H1 (cell line): ENCODE data around the gene PLCB4. TPM values are rescaled to one million over a fixed set of nuclear protein-coding genes. Genes with fewer than 3 reads are reported as not detected.

Experiments used
- CTCF ChIA-PET: fragments of 300-600 bp; sonication (Branson Sonifier 250); formaldehyde crosslinking; loops from one replicate; lab custom pipeline; 2021; ENCODE audit not compliant: partially characterized antibody; lab: Charles Lee
- POLR2A ChIA-PET: fragments of 300-600 bp; sonication (Branson Sonifier 250); formaldehyde crosslinking; loops from one replicate; lab custom pipeline; 2021; ENCODE audit warnings: inconsistent platforms; ENCODE audit not compliant: partially characterized antibody; lab: Charles Lee
- DNase-seq, 2 experiments: peaks; one replicate each; pipeline versions ENCODE4 v3.0.0 to v3.0.0-alpha.2; 2010 to 2022; ENCODE audit warnings: low spot score in 2 of 2, low read depth in 1 of 2, mixed read lengths in 1 of 2
- FAIRE-seq: peaks from 2 replicates; lab custom pipeline; 2011; peaks lifted over from hg19 to GRCh38; lab: Jason Lieb, UNC
- H2AFZ ChIP-seq: 2 replicates; pipeline ENCODE4 v1.8.1; 2012; ENCODE audit warnings: low read length, inconsistent platforms
- H2AK5ac ChIP-seq: 2 replicates; pipeline ENCODE4 v1.6.1; 2013; ENCODE audit warnings: low read depth, low read length
- H2BK120ac ChIP-seq: replicated peaks from 2 replicates; pipeline ENCODE3; 2013; ENCODE audit warnings: low read depth, low read length, inconsistent platforms
- H2BK12ac ChIP-seq: 2 replicates; pipeline ENCODE4 v1.6.1; 2013; ENCODE audit warnings: low read depth, low read length
- H2BK15ac ChIP-seq: 2 replicates; pipeline ENCODE4 v1.6.1; 2013; ENCODE audit warnings: low read length
- H2BK20ac ChIP-seq: 2 replicates; pipeline ENCODE4 v1.6.1; 2013; ENCODE audit warnings: low read length
- H2BK5ac ChIP-seq: 2 replicates; pipeline ENCODE4 v1.6.1; 2013; ENCODE audit warnings: low read depth, low read length
- H3K14ac ChIP-seq: 2 replicates; pipeline ENCODE4 v1.6.1; 2013; ENCODE audit warnings: inconsistent platforms; ENCODE audit not compliant: insufficient read length
- H3K18ac ChIP-seq: 2 replicates; pipeline ENCODE4 v1.6.1; 2013; ENCODE audit warnings: low read length; ENCODE audit errors: extremely low read depth
- H3K23ac ChIP-seq: 2 replicates; pipeline ENCODE4 v1.6.1; 2013; ENCODE audit warnings: inconsistent platforms; ENCODE audit not compliant: insufficient read length
- H3K23me2 ChIP-seq: 2 replicates; pipeline ENCODE4 v1.6.1; 2013; ENCODE audit warnings: low read depth, low read length
- H3K27ac ChIP-seq: 2 replicates; pipeline ENCODE4 v1.6.1; 2011; ENCODE audit warnings: low read depth, low read length, inconsistent platforms
- H3K27me3 ChIP-seq, 4 experiments: replicated peaks in 1 of 4; 1 replicate in 1 of 4; 2 replicates in 3 of 4; pipeline versions ENCODE4 v1.6.1 to v1.8.1; 2011 to 2013; ENCODE audit warnings: low read length in 3 of 4, mild to moderate bottlenecking in 3 of 4, inconsistent platforms in 2 of 4, mixed read lengths in 2 of 4, moderate library complexity in 1 of 4; ENCODE audit not compliant: control insufficient read depth in 3 of 4, insufficient read depth in 3 of 4; ENCODE audit errors: extremely low read depth in 1 of 4
- H3K36me3 ChIP-seq, 4 experiments: 2 replicates each; pipeline versions ENCODE4 v1.6.1 to v1.8.1; 2011 to 2013; ENCODE audit warnings: mild to moderate bottlenecking in 4 of 4, low read length in 3 of 4, moderate library complexity in 2 of 4, control low read depth in 1 of 4, inconsistent platforms in 1 of 4; ENCODE audit not compliant: insufficient read depth in 4 of 4, control insufficient read depth in 2 of 4
- H3K4ac ChIP-seq: replicated peaks from 2 replicates; pipeline ENCODE3; 2013; ENCODE audit warnings: low read length, low read depth, mixed read lengths, inconsistent platforms; ENCODE audit not compliant: insufficient read length
- H3K4me1 ChIP-seq, 4 experiments: replicated peaks in 1 of 4; 1 replicate in 1 of 4; 2 replicates in 3 of 4; pipeline versions ENCODE4 v1.6.1 to v1.8.1; 2011 to 2013; ENCODE audit warnings: low read length in 3 of 4, inconsistent platforms in 2 of 4, mixed read lengths in 1 of 4; ENCODE audit not compliant: insufficient read depth in 4 of 4, control insufficient read depth in 3 of 4
- H3K4me2 ChIP-seq, 2 experiments: 2 replicates each; pipeline versions ENCODE4 v1.6.1 to v1.8.1; 2011 to 2013; ENCODE audit warnings: low read depth in 2 of 2, low read length in 2 of 2, control low read depth in 1 of 2, inconsistent platforms in 1 of 2, mild to moderate bottlenecking in 1 of 2; ENCODE audit not compliant: insufficient read depth in 1 of 2
- H3K4me3 ChIP-seq, 4 experiments: fragments of 200-600, 300-600 bp in 1 of 4; sonication (generic), shearing (Covaris generic), sonication (Bioruptor Twin) in 1 of 4; 2 replicates each; pipeline versions ENCODE4 v1.5.1 to v1.8.1; 2011 to 2016; ENCODE audit warnings: low read length in 4 of 4, low read depth in 3 of 4, control low read depth in 2 of 4, inconsistent platforms in 2 of 4, mild to moderate bottlenecking in 2 of 4, mixed read lengths in 1 of 4, moderate library complexity in 1 of 4; ENCODE audit not compliant: insufficient read depth in 2 of 4; ENCODE audit errors: extremely low read depth in 1 of 4
- H3K56ac ChIP-seq: replicated peaks from 2 replicates; pipeline ENCODE3; 2013; ENCODE audit warnings: low read depth, mild to moderate bottlenecking, mixed read lengths, low read length, inconsistent platforms; ENCODE audit not compliant: insufficient read length
- H3K79me1 ChIP-seq: 2 replicates; pipeline ENCODE4 v1.6.1; 2013; ENCODE audit warnings: low read depth, low read length, control low read depth
- H3K79me2 ChIP-seq, 2 experiments: 2 replicates each; pipeline versions ENCODE4 v1.6.1 to v1.8.1; 2012 to 2013; ENCODE audit warnings: low read length in 2 of 2, mild to moderate bottlenecking in 2 of 2, inconsistent platforms in 1 of 2; ENCODE audit not compliant: insufficient read depth in 2 of 2, control insufficient read depth in 1 of 2
- H3K9ac ChIP-seq, 4 experiments: replicated peaks in 1 of 4; 1 replicate in 1 of 4; 2 replicates in 3 of 4; pipeline versions ENCODE4 v1.6.1 to v1.8.1; 2011 to 2013; ENCODE audit warnings: low read depth in 3 of 4, low read length in 3 of 4, control low read depth in 2 of 4, mild to moderate bottlenecking in 2 of 4, moderate library complexity in 2 of 4, inconsistent platforms in 1 of 4; ENCODE audit errors: extremely low read depth in 1 of 4
- H3K9me3 ChIP-seq, 2 experiments: 2 replicates each; pipeline versions ENCODE4 v1.6.1 to v1.8.1; 2012 to 2013; ENCODE audit warnings: mild to moderate bottlenecking in 2 of 2, moderate library complexity in 2 of 2, control low read depth in 1 of 2, inconsistent platforms in 1 of 2, low read depth in 1 of 2, low read length in 1 of 2, mixed read lengths in 1 of 2; ENCODE audit not compliant: insufficient read depth in 2 of 2
- H4K20me1 ChIP-seq, 2 experiments: replicated peaks in 1 of 2; 2 replicates each; pipeline versions ENCODE3 to v1.8.1; 2011 to 2013; ENCODE audit warnings: inconsistent platforms in 2 of 2, low read length in 2 of 2, mild to moderate bottlenecking in 1 of 2; ENCODE audit not compliant: insufficient read depth in 2 of 2, control insufficient read depth in 1 of 2
- H4K5ac ChIP-seq: 2 replicates; pipeline ENCODE4 v1.6.1; 2013; ENCODE audit warnings: low read length, low read depth, mixed read lengths, inconsistent platforms; ENCODE audit not compliant: insufficient read length
- H4K8ac ChIP-seq: 2 replicates; pipeline ENCODE4 v1.8.0; 2013; ENCODE audit warnings: mild to moderate bottlenecking, moderate library complexity, low read length, inconsistent platforms; ENCODE audit not compliant: insufficient read depth; ENCODE audit errors: extremely low read depth
- H4K91ac ChIP-seq: replicated peaks from 2 replicates; pipeline ENCODE3; 2013; ENCODE audit warnings: low read length, mixed read lengths, inconsistent platforms; ENCODE audit not compliant: insufficient read length
- BACH1 ChIP-seq: IDR thresholded peaks from 2 replicates; pipeline ENCODE4 v1.6.1; 2012; ENCODE audit warnings: low read length, improper control_type of control experiment
- GABPA ChIP-seq: IDR thresholded peaks from 2 replicates; pipeline ENCODE4 v1.6.1; 2011; ENCODE audit warnings: mild to moderate bottlenecking, low read length, moderate library complexity, borderline replicate concordance; ENCODE audit not compliant: insufficient read depth
- HDAC2 ChIP-seq, 2 experiments: fragments of 300-600 bp in 1 of 2; sonication (generic) in 1 of 2; IDR thresholded peaks; 2 replicates each; pipeline ENCODE4 v1.6.1; 2011 to 2012; ENCODE audit warnings: low read depth in 2 of 2, low read length in 2 of 2, mild to moderate bottlenecking in 2 of 2, moderate library complexity in 2 of 2, borderline replicate concordance in 1 of 2, inconsistent platforms in 1 of 2
- NANOG ChIP-seq: IDR thresholded peaks from 2 replicates; pipeline ENCODE4 v1.6.1; 2011; ENCODE audit warnings: low read length, low read depth, mild to moderate bottlenecking, inconsistent platforms; ENCODE audit not compliant: insufficient read depth, poor library complexity, severe bottlenecking
- SIX5 ChIP-seq: IDR thresholded peaks from 2 replicates; pipeline ENCODE4 v1.6.1; 2011; ENCODE audit warnings: mild to moderate bottlenecking, low read depth, low read length
- SRF ChIP-seq: IDR thresholded peaks from 2 replicates; pipeline ENCODE4 v1.6.1; 2011; ENCODE audit warnings: mild to moderate bottlenecking, low read depth, low read length, moderate library complexity
- WGBS, 2 experiments: shearing (Covaris generic) in 1 of 2; methylation state at CpG; one replicate each; pipeline versions ENCODE4 v1.1.6 to v1.1.7; 2013 to 2015; ENCODE audit warnings: low lambda C conversion rate in 2 of 2, mixed read lengths in 2 of 2, inconsistent platforms in 1 of 2, low coverage in 1 of 2, missing lambda C conversion rate in 1 of 2; ENCODE audit not compliant: insufficient replicate concordance in 2 of 2, insufficient coverage in 1 of 2, insufficient read length in 1 of 2; ENCODE audit errors: extremely low coverage in 1 of 2, missing lambda C conversion rate in 1 of 2; 5-methylcytosine and 5-hydroxymethylcytosine counted together
- polyA plus RNA-seq, 7 experiments: library from polyadenylated mRNA; depleted of rRNA in 3 of 7; stranded (reverse) in 5 of 7; unstranded in 2 of 7; fragments of >200 nt in 5 of 7; fragments of 200-250 nt in 2 of 7; gene quantifications; 1 replicate in 5 of 7; 2 replicates in 1 of 7; 4 replicates in 1 of 7; pipeline versions ENCODE4 v1.2.1 to v1.2.3, GENCODE V29; 2011 to 2013; ENCODE audit warnings: missing spikeins in 2 of 7, mixed read lengths in 2 of 7
- total RNA-seq: library from RNA; stranded (reverse); fragmentation: NEBNext Ultra II Directional; extraction: Animal tissue kit (Norgen Biotek cat#: 25700); gene quantifications from 2 replicates; pipeline ENCODE4 v1.2.1, GENCODE V29; 2021

The PLCB4 gene
- total and polyA plus RNA-seq, 2 of the 8 experiments (the other 6 are each of a cell fraction or from before 2014, with no cell fraction given) = 3.2 to 14.1 TPM

- Histone ChIP-seq H3K27me3 (no peaks in the 10 kb centered on the region), H3K9me3 (no peaks in the 10 kb centered on the region), H3K27ac (no peak overlapping the region), H3K23me2 (no peaks in the 10 kb centered on the region), H4K91ac (no peak overlapping the region), H3K79me1 (no peaks in the 10 kb centered on the region), H3K9ac (no peak overlapping the region), H2BK12ac (no peak overlapping the region), H3K36me3 (no peaks in the 10 kb centered on the region), H3K23ac (no peak overlapping the region), H3K14ac (no peak overlapping the region), H3K4me2 (no peak overlapping the region), H2BK5ac (no peak overlapping the region), H4K20me1 (no peaks in the 10 kb centered on the region), H3K56ac (no peak overlapping the region), H3K79me2 (no peaks in the 10 kb centered on the region), H2BK120ac (no peak overlapping the region), H4K8ac (no peak overlapping the region), H3K4me1 (no peaks in the 10 kb centered on the region), H3K4me3 (no peak overlapping the region), H2BK15ac (no peak overlapping the region), H4K5ac (no peak overlapping the region), H2BK20ac (no peak overlapping the region), H2AK5ac (no peak overlapping the region), H3K18ac (no peak overlapping the region), H2AFZ (no peak overlapping the region), H3K4ac (no peak overlapping the region)
- FAIRE-seq (no peak), DNase-seq (no peak)
- TF ChIP-seq SIX5 = no peak
- no peak for TF ChIP-seq GABPA
- TF ChIP-seq HDAC2 (IDR thresholded peaks at IDR 0.05; ENCODE audit: borderline replicate concordance in 1 of 2, low read depth in 2 of 2, low read length in 2 of 2) = no peak
- TF ChIP-seq SRF = no peak
- TF ChIP-seq BACH1 = no peak
- no peak for TF ChIP-seq NANOG
- ChIA-PET POLR2A (no interaction called here), CTCF (interaction anchor here (0.5 to 2.0 kb wide), 5 partner anchors 30 to 423 kb away, joined by 3 to 4 read pairs (median 4); no protein-coding TSS in a partner anchor)
- 85% methylated on average over 4 of the region's 4 CpGs; no CpG with 5 or more reads in 1 of the 2 experiments for WGBS, 2 experiments
Measured at GRCh38 chr20:9276966-9277468, 208.1 kb downstream of the PLCB4 start.
